SH-SY5Y (cell line): ENCODE measurements around the gene LRRC57.

ENCODE experiments used
- GATA2 ChIP-seq: IDR thresholded peaks from 2 replicates; pipeline ENCODE4 v1.6.1; 2011; ENCODE audit warnings: mild to moderate bottlenecking, low read depth, low read length
- GATA3 ChIP-seq: IDR thresholded peaks from 2 replicates; pipeline ENCODE4 v1.6.1; 2011; ENCODE audit warnings: low read depth, mild to moderate bottlenecking, low read length, moderate library complexity

GRCh38 chr15:42577514-42578031, 29.0 kb upstream of the LRRC57 start:
- TF ChIP-seq GATA2 (no peak), GATA3 (no peak)
